Activated naive CD4-positive, alpha-beta T cell treated with anti-CD3 and anti-CD28 coated beads, Interleukin-2, amount 50 U/mL, for 72 hours (primary cell): ENCODE measurements around the gene MSL3B.
A peak's percentile ranks its signal among the peaks of the same experiment; 100 is the strongest.

Experiments
- ATAC-seq, 2 donors: fragments of 150-1000 bp; cut with Tn5 transposase; 2 replicates each; pipeline ENCODE4 v1.10.0; 2021; ENCODE audit warnings: mild to moderate bottlenecking in 2 of 2, moderate library complexity in 2 of 2
- DNase-seq, 2 donors: peaks; one replicate each; pipeline ENCODE4 v3.0.0; 2021 to 2022; ENCODE audit warnings: low spot score in 2 of 2
- H3K27ac Mint-ChIP-seq, 2 donors: one replicate each; pipeline ENCODE4 v1.8.0; 2022; ENCODE audit warnings: mild to moderate bottlenecking in 2 of 2, mixed read lengths in 2 of 2
- H3K36me3 Mint-ChIP-seq, 2 donors: one replicate each; pipeline ENCODE4 v1.8.0; 2022; ENCODE audit warnings: mixed read lengths in 2 of 2
- H3K9me3 Mint-ChIP-seq, 2 donors: one replicate each; pipeline ENCODE4 v1.8.0; 2022; ENCODE audit warnings: mixed read lengths in 2 of 2

Gene MSL3B

GRCh38 chr2:233844064-233844807 is 23.9 kb downstream of the MSL3B start:
- DNase-seq (no peak), ATAC-seq (no peak)
- peaks cover 79 to 83% of the 10 kb centered on the region in 2 donors for H3K36me3 Mint-ChIP-seq
- H3K27ac Mint-ChIP-seq: no peak overlapping the region
- no peaks in the 10 kb centered on the region for H3K9me3 Mint-ChIP-seq

DNA sequence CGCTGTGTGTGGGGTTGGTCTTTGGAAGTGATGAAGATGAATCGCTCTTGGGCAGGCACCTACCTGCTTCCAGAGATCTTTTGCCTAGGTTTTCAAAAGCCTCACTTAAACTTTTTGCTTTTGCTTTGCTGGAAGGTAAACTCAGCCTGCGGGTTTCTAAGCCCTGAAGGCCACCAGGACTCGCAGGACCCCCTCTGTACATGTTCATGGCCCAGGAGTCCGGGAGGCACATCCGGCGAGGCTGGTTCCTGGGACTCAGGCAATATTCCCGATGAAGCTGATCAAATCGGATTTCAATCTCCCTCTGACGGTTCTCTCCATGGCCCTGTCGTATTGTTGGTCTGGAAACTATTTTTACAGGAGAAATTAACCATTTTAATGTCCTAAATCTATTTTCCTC is 27.0 kb downstream of the MSL3B start:
- H3K9me3 Mint-ChIP-seq: no peaks in the 10 kb centered on the region
- no peak for ATAC-seq
- H3K36me3 Mint-ChIP-seq: peaks cover 83 to 90% of the 10 kb centered on the region in 2 donors
- no peak overlapping the region for H3K27ac Mint-ChIP-seq
- no peak for DNase-seq

DNA sequence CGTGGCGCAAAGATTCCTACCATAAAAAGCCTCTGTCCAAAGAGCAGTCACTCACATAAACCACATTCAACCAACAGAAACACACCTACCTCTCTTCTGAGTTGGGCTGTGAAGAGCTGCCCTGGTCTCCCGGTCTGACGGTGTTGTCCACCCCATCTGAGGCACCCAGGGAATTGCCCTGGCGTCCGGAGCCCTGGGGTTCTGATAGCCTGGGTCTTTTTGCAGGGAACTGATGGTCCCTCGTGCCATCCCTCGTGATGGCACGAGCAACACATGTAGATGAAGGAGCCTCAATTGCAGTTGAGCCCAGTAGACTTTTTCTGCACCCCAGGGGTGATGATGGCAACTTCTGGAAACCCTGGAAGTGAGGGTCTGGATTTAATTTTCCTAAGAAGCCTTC is 27.7 kb downstream of the MSL3B start:
- DNase-seq (no peak), ATAC-seq (no peak)
- no peaks in the 10 kb centered on the region for H3K9me3 Mint-ChIP-seq

GRCh38 chr2:233839447-233839820 is 28.8 kb downstream of the MSL3B start:
- peak in 1 of 2 donors; percentile 18 for ATAC-seq
- no peak for DNase-seq
- Mint-ChIP-seq H3K9me3 (no peaks in the 10 kb centered on the region), H3K27ac (peak overlapping the region; percentile 72 to 76), H3K36me3 (peaks cover 82 to 89% of the 10 kb centered on the region in 2 donors)

More for the DNA sequence above, 27.7 kb downstream of the MSL3B start:
- H3K27ac Mint-ChIP-seq: no peak overlapping the region
- peaks cover 88 to 91% of the 10 kb centered on the region in 2 donors for H3K36me3 Mint-ChIP-seq

DNA sequence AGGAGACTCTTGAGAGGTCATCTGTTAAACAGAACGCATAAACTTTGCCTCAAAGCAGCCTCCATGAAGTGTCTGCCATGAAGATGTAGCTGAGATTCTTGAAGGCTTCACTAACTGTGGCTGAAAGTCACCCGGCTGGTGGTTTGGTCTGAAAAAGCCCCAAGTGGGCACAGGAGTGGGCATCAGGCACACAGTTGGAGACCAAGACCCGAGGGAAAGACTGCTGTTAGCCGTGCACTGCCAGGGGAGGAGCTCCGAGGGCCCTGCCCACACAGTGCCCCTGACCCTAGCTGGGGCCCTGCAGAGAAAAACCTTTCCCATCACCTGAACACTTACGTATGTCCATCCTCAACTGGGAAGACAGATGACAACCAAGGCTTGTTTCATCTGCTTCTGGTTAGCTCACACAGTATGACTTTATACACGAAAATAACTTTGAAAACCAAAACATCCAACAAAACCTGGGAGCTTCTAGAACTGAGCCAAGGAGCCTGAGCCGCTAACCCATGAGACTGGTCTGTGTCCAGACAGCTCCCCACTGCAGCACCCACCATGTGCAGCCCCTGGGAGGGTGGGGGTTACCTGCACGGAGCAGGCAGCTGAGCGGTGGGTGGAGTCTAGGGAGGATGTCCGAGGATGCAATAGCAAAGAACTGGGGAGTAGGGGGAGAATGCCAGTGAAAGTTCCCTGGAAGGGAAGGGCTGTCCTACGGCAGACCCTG is 29.3 kb downstream of the MSL3B start:
- ATAC-seq (peak in 1 of 2 donors; percentile 24), DNase-seq (no peak)
- Mint-ChIP-seq H3K9me3 (no peaks in the 10 kb centered on the region), H3K27ac (peak overlapping the region; percentile 76 to 79), H3K36me3 (peaks cover 77 to 89% of the 10 kb centered on the region in 2 donors)

DNA sequence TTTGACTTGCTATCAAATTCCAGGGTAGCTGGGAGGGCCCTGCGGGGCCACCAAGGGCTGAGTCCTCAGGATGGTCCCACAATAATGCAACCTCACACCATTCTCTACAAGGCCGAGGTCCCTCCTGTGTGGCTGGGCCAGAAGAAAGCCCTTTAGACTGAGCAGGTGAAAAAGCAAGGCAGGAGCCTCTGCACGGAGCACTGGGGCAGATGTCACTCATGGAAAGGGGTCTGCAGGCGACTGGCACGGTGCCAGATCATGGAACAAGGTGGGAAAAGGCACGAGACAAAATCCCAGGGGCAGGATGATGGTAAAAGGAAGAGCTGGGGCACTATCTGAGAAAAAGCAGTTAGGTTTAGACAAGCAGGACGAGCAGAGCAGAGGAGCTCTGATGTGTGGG is 29.9 kb downstream of the MSL3B start:
- ATAC-seq: no peak
- Mint-ChIP-seq H3K27ac (peak overlapping the region; percentile 75 to 79), H3K36me3 (peaks cover 71 to 84% of the 10 kb centered on the region in 2 donors), H3K9me3 (no peaks in the 10 kb centered on the region)
- DNase-seq: no peak

GRCh38 chr2:233837694-233838229 is 30.4 kb downstream of the MSL3B start:
- peaks cover 67 to 79% of the 10 kb centered on the region in 2 donors for H3K36me3 Mint-ChIP-seq
- DNase-seq (no peak), ATAC-seq (no peak)
- H3K9me3 Mint-ChIP-seq: no peaks in the 10 kb centered on the region
- peak overlapping the region; percentile 75 to 79 for H3K27ac Mint-ChIP-seq

DNA sequence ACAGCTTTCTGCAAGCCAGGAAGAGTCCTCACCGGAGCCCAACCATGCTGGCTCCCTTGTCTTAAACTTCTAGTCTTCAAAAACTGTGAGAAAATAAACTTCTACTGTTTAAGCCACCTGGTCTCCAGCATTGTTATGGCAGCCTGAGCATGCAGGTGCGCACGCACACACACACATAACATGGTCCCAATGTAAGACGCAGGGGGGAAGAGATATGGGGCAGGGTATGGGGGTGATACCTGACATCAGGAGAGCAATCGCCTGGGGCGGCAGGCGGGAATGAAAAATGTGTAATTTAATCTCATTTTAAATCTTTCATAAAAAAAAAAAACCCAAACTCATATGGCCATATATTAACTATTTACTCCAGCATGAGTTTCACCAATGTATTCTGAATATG is 31.8 kb downstream of the MSL3B start:
- no peak for ATAC-seq
- peaks cover 53 to 69% of the 10 kb centered on the region in 2 donors for H3K36me3 Mint-ChIP-seq
- no peak overlapping the region for H3K27ac Mint-ChIP-seq
- no peak for DNase-seq
- H3K9me3 Mint-ChIP-seq: no peaks in the 10 kb centered on the region

- H3K27ac Mint-ChIP-seq: peak overlapping the region; percentile 26 to 81
- no peaks in the 10 kb centered on the region for H3K9me3 Mint-ChIP-seq
- peak in 1 of 2 donors; percentile 29 for ATAC-seq
- DNase-seq: peak in 1 of 2 donors; percentile 46
- peaks cover 45 to 60% of the 10 kb centered on the region in 2 donors for H3K36me3 Mint-ChIP-seq
Observed at GRCh38 chr2:233835230-233836186, 32.7 kb downstream of the MSL3B start.

GRCh38 chr2:233833345-233833744 is 34.8 kb downstream of the MSL3B start:
- Mint-ChIP-seq H3K9me3 (no peaks in the 10 kb centered on the region), H3K27ac (peak overlapping the region in 1 of 2 donors; percentile 26), H3K36me3 (peaks cover 23 to 38% of the 10 kb centered on the region in 2 donors)
- ATAC-seq (no peak), DNase-seq (peak in 1 of 2 donors; percentile 28)

DNA sequence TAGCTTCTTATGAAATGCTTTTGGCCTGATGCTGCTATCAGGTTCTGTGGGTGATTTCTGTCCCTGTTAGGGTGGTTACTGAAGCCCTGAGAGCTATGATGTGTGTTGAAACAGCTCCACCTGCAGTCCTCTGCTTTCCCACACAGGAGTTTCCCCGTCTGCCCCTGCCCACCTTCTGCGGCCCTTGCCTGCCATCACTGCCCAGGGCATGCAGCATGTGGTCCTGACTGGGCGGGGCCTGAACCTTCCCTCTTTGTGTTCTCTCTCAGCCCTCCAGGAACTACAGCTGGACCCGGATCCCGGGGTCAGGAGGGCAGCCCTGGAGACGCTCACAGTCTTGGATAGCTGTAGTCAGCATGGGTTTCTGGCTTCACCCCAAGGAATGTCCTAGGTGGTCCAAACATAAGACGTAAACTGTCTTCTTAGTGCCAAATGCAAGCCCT is 35.3 kb downstream of the MSL3B start:
- DNase-seq: peak in 1 of 2 donors; percentile 31
- peak; percentile 6 to 19 for ATAC-seq
- Mint-ChIP-seq H3K9me3 (no peaks in the 10 kb centered on the region), H3K27ac (peak overlapping the region in 1 of 2 donors; percentile 50), H3K36me3 (peaks cover 19 to 34% of the 10 kb centered on the region in 2 donors)

DNA sequence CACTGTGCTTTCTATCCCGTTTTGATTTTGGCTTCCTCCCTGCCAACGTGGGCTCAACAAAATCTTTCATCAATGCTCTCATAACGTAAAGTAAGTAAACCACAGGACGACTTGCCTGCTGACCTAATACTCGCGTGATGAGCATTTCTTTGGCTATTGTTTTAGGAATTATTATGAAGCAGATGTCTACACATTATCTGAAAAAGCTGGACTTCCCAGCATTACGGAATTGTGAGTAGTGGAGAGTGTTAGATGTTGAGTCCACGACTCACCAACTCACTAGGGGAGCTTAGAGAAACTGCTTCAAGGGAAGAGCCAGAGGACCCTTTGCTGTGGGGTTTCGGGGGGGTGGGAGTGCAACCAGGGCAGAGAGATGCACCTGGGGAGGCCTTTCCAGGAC is 35.8 kb downstream of the MSL3B start:
- Mint-ChIP-seq H3K9me3 (no peaks in the 10 kb centered on the region), H3K27ac (peak overlapping the region in 1 of 2 donors; percentile 10), H3K36me3 (peaks cover 14 to 29% of the 10 kb centered on the region in 2 donors)
- ATAC-seq (peak in 1 of 2 donors; percentile 4), DNase-seq (no peak)

DNA sequence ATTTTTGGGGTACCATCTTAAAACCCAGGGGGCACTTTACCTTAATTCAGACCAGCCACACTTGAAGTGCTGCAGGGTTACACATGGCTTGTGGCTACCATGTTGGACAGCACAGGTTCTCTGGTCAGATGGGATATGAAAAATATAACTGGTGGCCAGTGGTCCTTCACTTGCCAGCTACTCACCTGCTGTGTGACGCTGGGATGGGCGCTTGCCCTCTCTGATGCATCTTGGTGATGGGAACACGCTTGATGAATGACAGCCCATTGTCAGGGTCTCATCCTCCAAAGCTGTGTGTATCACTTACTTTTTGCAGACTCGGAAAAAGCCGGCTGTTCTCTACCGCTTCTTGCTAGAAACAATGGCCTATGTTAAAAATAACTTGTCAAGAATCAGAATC is 36.3 kb downstream of the MSL3B start:
- Mint-ChIP-seq H3K27ac (no peak overlapping the region), H3K9me3 (no peaks in the 10 kb centered on the region), H3K36me3 (peaks cover 8 to 24% of the 10 kb centered on the region in 2 donors)
- DNase-seq: no peak
- ATAC-seq: no peak

DNA sequence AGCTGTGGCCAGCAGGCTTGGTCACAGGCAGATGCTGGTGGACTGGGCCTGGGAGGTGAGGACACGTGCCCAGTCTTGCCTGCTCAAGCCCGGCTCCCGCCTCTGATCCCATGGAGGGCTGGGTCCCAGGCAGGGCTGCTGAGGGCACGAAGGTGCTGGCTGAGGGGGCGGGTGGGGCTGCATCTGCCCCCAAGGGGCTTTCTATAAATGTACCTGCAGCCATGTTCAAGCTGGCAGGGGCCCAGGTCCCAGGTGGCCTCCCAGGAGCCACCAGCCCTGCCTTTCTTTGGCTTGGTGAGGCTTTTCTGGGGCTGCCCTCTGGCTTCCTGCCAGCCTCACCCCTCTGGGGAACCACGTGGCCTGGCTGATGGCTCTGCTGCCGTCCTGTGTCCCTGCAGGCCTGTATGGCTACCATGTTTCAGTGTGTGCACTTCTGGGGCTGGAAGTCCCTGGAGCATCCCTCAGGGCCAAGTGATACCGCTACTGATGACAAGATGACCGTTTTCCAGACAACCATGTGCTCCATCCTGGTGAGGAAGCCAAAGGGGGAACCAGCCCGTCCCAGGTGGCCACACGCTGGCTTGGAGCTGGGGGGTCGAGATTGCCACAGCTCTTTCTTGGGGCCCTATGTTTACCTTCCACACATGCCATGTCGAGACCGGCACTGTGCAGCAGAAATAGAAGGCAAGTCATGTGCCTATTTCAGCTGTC is 37.0 kb downstream of the MSL3B start:
- DNase-seq (peak in 1 of 2 donors; percentile 40), ATAC-seq (peak in 1 of 2 donors; percentile 29)
- Mint-ChIP-seq H3K9me3 (no peaks in the 10 kb centered on the region), H3K27ac (no peak overlapping the region), H3K36me3 (peaks cover 5 to 17% of the 10 kb centered on the region in 2 donors)

GRCh38 chr2:233830111-233830802 is 37.9 kb downstream of the MSL3B start:
- DNase-seq (peak in 1 of 2 donors; percentile 49), ATAC-seq (peak; percentile 7 to 31)
- Mint-ChIP-seq H3K27ac (no peak overlapping the region), H3K9me3 (no peaks in the 10 kb centered on the region), H3K36me3 (peaks cover 0 to 14% of the 10 kb centered on the region in 2 donors)
